ENCODE results near the gene RPS6KB2.

- no peak for TF ChIP-seq ARNT (IDR thresholded peaks at IDR 0.05)
- TF ChIP-seq SUZ12 (IDR thresholded peaks at IDR 0.05): no peak
- no peak for TF ChIP-seq CTBP1 (IDR thresholded peaks at IDR 0.05; ENCODE audit: borderline replicate concordance)
- TF ChIP-seq PKNOX1 (IDR thresholded peaks at IDR 0.05): no peak
- TF ChIP-seq FOXK2 (IDR thresholded peaks at IDR 0.05): no peak
- no peak for TF ChIP-seq BHLHE40 (IDR thresholded peaks at IDR 0.05; ENCODE audit: borderline replicate concordance)
- TF ChIP-seq FOXM1 (IDR thresholded peaks at IDR 0.05; ENCODE audit: borderline replicate concordance): no peak
- no peak; the same call in 1 of the 2 replicates for TF ChIP-seq HDGF (IDR thresholded peaks at IDR 0.05; ENCODE audit: borderline replicate concordance)
- no peak for TF ChIP-seq SP1 (IDR thresholded peaks at IDR 0.05)
These were observed 6.8 kb upstream of the RPS6KB2 start for GRCh38 chr11:67421430-67422031.
